ENCODE results near the gene LRP2. TPM values are rescaled to one million over a fixed set of nuclear protein-coding genes. Genes with fewer than 3 reads are reported as not detected.

The LRP2 gene
- total and polyA plus RNA-seq, 2 of the 8 experiments (the other 6 are each of a cell fraction or from before 2014, with no cell fraction given), result 2.0 to 2.9 TPM

DNA sequence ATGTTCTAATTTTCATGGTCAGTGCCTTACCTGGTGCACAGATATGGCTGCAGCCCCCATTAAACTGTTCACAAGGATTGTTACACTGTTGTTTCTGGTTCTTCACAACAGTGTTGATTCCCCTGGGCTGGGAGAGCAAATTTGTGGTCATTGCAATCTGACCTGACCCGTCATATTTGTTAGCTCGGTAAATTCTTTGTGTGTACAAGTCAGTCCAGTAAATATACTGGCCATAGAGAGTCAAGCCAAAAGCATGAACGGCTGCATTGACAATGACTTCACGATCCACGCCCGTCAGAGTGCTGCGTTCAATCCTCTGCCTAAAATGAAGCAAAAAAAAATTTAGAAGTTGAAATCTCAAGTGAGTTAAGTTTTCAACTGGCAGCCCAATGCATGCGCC lies 158.4 kb downstream of the LRP2 start:
- Histone ChIP-seq H3K27me3 (replicated peaks in 1 of 4; ENCODE audit: control insufficient read depth in 3 of 4, extremely low read depth in 1 of 4, insufficient read depth in 3 of 4, low read length in 3 of 4) (no peaks in the 10 kb centered on the region), H2AK5ac (ENCODE audit: low read depth, low read length) (no peak overlapping the region), H2BK15ac (ENCODE audit: low read length) (no peak overlapping the region), H2BK5ac (ENCODE audit: low read depth, low read length) (no peak overlapping the region), H3K79me1 (ENCODE audit: low read depth, low read length) (no peaks in the 10 kb centered on the region), H3K4me3 (ENCODE audit: extremely low read depth in 1 of 4, insufficient read depth in 2 of 4, low read depth in 3 of 4, low read length in 4 of 4) (no peak overlapping the region), H3K14ac (ENCODE audit: insufficient read length) (no peak overlapping the region), H2BK12ac (ENCODE audit: low read depth, low read length) (no peak overlapping the region), H3K4me2 (ENCODE audit: insufficient read depth in 1 of 2, low read depth in 2 of 2, low read length in 2 of 2) (no peak overlapping the region), H4K20me1 (replicated peaks in 1 of 2; ENCODE audit: control insufficient read depth in 1 of 2, insufficient read depth in 2 of 2, low read length in 2 of 2) (no peaks in the 10 kb centered on the region), H2AFZ (ENCODE audit: low read length) (no peak overlapping the region), H3K27ac (ENCODE audit: low read depth, low read length) (no peak overlapping the region), H2BK120ac (replicated peaks; ENCODE audit: low read depth, low read length) (no peak overlapping the region), H3K9ac (replicated peaks in 1 of 4; ENCODE audit: extremely low read depth in 1 of 4, low read depth in 3 of 4, low read length in 3 of 4) (no peak overlapping the region; a peak in 1 of 7 replicates), H3K9me3 (ENCODE audit: insufficient read depth in 2 of 2, low read depth in 1 of 2, low read length in 1 of 2) (no peaks in the 10 kb centered on the region), H4K8ac (ENCODE audit: extremely low read depth, insufficient read depth, low read length) (no peak overlapping the region), H3K56ac (replicated peaks; ENCODE audit: insufficient read length, low read depth, low read length) (no peak overlapping the region), H3K18ac (ENCODE audit: extremely low read depth, low read length) (no peak overlapping the region), H3K23me2 (ENCODE audit: low read depth, low read length) (no peaks in the 10 kb centered on the region), H3K4ac (replicated peaks; ENCODE audit: insufficient read length, low read depth, low read length) (no peak overlapping the region), H2BK20ac (ENCODE audit: low read length) (no peak overlapping the region), H3K79me2 (ENCODE audit: control insufficient read depth in 1 of 2, insufficient read depth in 2 of 2, low read length in 2 of 2) (no peaks in the 10 kb centered on the region), H3K36me3 (ENCODE audit: control insufficient read depth in 2 of 4, insufficient read depth in 4 of 4, low read length in 3 of 4) (peaks cover 0 to 2% (median 0%) of the 10 kb centered on the region in 4 experiments; a peak in 2 of 8 replicates), H3K23ac (ENCODE audit: insufficient read length) (no peak overlapping the region), H4K5ac (ENCODE audit: insufficient read length, low read depth, low read length) (no peak overlapping the region), H4K91ac (replicated peaks; ENCODE audit: insufficient read length, low read length) (no peak overlapping the region), H3K4me1 (replicated peaks in 1 of 4; ENCODE audit: control insufficient read depth in 3 of 4, insufficient read depth in 4 of 4, low read length in 3 of 4) (no peaks in the 10 kb centered on the region)
- WGBS, 2 experiments (ENCODE audit: extremely low coverage in 1 of 2, insufficient coverage in 1 of 2, insufficient read length in 1 of 2, insufficient replicate concordance in 2 of 2, low coverage in 1 of 2, low lambda C conversion rate in 2 of 2, missing lambda C conversion rate in 1 of 2), result 92% methylated on average over 8 of the region's 8 CpGs; no CpG with 5 or more reads in 1 of the 2 experiments
- ChIA-PET CTCF (ENCODE audit: partially characterized antibody) (interaction anchor here (0.6 to 2.3 kb wide), 5 partner anchors 7 to 41 kb away, joined by 3 to 6 read pairs (median 3); no protein-coding TSS in a partner anchor), POLR2A (ENCODE audit: partially characterized antibody) (no interaction called here)
- FAIRE-seq (no peak), DNase-seq (ENCODE audit: low read depth in 1 of 2, low spot score in 2 of 2) (no peak)
- TF ChIP-seq, protein P1, sequence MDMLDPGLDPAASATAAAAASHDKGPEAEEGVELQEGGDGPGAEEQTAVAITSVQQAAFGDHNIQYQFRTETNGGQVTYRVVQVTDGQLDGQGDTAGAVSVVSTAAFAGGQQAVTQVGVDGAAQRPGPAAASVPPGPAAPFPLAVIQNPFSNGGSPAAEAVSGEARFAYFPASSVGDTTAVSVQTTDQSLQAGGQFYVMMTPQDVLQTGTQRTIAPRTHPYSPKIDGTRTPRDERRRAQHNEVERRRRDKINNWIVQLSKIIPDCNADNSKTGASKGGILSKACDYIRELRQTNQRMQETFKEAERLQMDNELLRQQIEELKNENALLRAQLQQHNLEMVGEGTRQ (IDR thresholded peaks at IDR 0.05; ENCODE audit: low read length), result no peak
- TF ChIP-seq SIX5 (IDR thresholded peaks at IDR 0.05; ENCODE audit: low read depth, low read length) (no peak), EGR1 (IDR thresholded peaks at IDR 0.05; ENCODE audit: borderline replicate concordance, low read depth, low read length) (no peak), POLR2AphosphoS5 (IDR thresholded peaks at IDR 0.05; ENCODE audit: low read depth, low read length) (no peak), CBX8 (IDR thresholded peaks at IDR 0.05; ENCODE audit: borderline replicate concordance, low read depth, low read length) (no peak), NANOG (IDR thresholded peaks at IDR 0.05; ENCODE audit: insufficient read depth, low read depth, low read length, poor library complexity, severe bottlenecking) (no peak), GTF2F1 (IDR thresholded peaks at IDR 0.05; ENCODE audit: borderline replicate concordance, low read depth, low read length) (no peak), RNF2 (IDR thresholded peaks at IDR 0.05; ENCODE audit: borderline replicate concordance, low read depth, low read length, missing control alignments, poor library complexity, severe bottlenecking) (no peak)
- TF ChIP-seq, protein P2, sequence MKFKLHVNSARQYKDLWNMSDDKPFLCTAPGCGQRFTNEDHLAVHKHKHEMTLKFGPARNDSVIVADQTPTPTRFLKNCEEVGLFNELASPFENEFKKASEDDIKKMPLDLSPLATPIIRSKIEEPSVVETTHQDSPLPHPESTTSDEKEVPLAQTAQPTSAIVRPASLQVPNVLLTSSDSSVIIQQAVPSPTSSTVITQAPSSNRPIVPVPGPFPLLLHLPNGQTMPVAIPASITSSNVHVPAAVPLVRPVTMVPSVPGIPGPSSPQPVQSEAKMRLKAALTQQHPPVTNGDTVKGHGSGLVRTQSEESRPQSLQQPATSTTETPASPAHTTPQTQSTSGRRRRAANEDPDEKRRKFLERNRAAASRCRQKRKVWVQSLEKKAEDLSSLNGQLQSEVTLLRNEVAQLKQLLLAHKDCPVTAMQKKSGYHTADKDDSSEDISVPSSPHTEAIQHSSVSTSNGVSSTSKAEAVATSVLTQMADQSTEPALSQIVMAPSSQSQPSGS (IDR thresholded peaks at IDR 0.05; ENCODE audit: low read length), result no peak
- TF ChIP-seq, protein P3, sequence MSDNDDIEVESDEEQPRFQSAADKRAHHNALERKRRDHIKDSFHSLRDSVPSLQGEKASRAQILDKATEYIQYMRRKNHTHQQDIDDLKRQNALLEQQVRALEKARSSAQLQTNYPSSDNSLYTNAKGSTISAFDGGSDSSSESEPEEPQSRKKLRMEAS (IDR thresholded peaks at IDR 0.05), result no peak

Measured in H1 (cell line).